ENCODE results near the gene CHST13. TPM values are rescaled to one million over a fixed set of nuclear protein-coding genes. Genes with fewer than 3 reads are reported as not detected.

Gene CHST13, protein sequence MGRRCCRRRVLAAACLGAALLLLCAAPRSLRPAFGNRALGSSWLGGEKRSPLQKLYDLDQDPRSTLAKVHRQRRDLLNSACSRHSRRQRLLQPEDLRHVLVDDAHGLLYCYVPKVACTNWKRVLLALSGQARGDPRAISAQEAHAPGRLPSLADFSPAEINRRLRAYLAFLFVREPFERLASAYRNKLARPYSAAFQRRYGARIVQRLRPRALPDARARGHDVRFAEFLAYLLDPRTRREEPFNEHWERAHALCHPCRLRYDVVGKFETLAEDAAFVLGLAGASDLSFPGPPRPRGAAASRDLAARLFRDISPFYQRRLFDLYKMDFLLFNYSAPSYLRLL
- total RNA-seq, result not detected
- polyA plus RNA-seq, result not detected

GRCh38 chr3:126523745-126524428 is at the start of gene CHST13:
Gene CHST13, plus strand, starts transcription at chr3:126524155. Its CDS starts 178 bp downstream, at chr3:126524333.
- Mint-ChIP-seq H3K27ac (no peak within 1 kb of the TSS), H3K9me3 (no peaks in the 10 kb centered on the region), H3K4me1 (peaks cover 0 to 2% (median 0%) of the 10 kb centered on the region in 4 donors), H3K27me3 (peaks cover 6% of the 10 kb centered on the region), H3K36me3 (no peaks in the 10 kb centered on the region), H3K4me3 (no peak within 1 kb of the TSS)
- no peak for DNase-seq
- Histone ChIP-seq H3K36me3 (ENCODE audit: control insufficient read depth, insufficient read depth, low read length) (no peaks in the 10 kb centered on the region), H3K4me3 (ENCODE audit: low read depth, low read length) (no peak within 1 kb of the TSS), H3K4me1 (ENCODE audit: control insufficient read depth, insufficient read depth, low read length, poor library complexity, severe bottlenecking) (no peaks in the 10 kb centered on the region), H3K9me3 (ENCODE audit: control insufficient read depth in 2 of 2, low read length in 2 of 2) (no peaks in the 10 kb centered on the region), H3K27ac (ENCODE audit: insufficient read depth, low read length, poor library complexity, severe bottlenecking) (no peak within 1 kb of the TSS), H3K27me3 (ENCODE audit: control insufficient read depth, insufficient read depth, low read length) (no peaks in the 10 kb centered on the region)
- no peak for ATAC-seq (ENCODE audit: low read depth in 2 of 2)

DNA sequence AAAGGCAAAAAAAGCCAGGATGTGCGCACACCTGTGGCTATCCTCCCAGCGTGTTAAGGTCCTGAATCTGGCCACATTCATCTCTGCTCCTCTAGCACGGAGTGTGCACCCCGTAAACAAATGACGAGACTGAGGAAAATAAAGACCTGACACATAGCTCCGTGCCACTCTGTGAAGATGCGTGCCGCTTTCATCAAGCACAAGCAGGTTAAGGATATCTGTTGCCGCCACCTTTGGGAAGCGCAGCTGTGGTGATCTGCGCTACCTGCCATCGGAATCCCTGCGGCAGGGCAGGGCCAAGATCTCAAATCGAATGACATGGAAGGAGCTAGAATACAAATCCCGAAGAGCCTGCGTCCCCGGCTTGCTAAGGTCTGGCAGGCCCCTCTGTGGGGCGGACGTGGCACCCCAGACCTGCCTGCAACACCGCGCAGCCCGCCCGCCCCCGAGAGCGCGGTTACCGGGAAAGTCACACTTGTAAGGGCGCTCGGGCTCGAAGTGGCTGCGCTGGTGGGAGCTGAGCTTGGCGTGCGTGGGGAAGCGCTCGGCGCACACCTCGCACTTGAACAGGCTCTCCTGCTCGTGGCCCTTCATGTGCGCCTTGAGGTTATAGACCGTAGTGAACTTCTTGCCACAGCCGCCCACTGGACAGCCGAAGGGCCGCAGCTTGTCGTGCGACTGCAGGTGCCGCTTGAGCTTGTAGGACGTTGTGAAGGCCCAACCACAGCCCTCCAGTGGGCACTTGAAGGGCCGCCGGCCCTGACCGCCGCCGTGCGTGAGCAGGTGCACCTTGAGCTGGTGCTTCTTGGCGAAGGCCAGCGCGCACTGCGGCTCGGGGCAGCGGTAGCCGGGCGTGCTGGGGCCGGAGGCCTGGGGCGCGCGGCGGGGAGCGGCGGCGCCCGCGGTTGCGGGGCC is 49.2 kb upstream of the CHST13 start:
- Histone ChIP-seq H3K27me3 (ENCODE audit: control insufficient read depth, insufficient read depth, low read length) (no peaks in the 10 kb centered on the region), H3K4me3 (ENCODE audit: low read depth, low read length) (peak overlapping the region; percentile 83), H3K4me1 (ENCODE audit: control insufficient read depth, insufficient read depth, low read length, poor library complexity, severe bottlenecking) (peaks cover 40% of the 10 kb centered on the region), H3K9me3 (ENCODE audit: control insufficient read depth in 2 of 2, low read length in 2 of 2) (no peaks in the 10 kb centered on the region), H3K27ac (ENCODE audit: insufficient read depth, low read length, poor library complexity, severe bottlenecking) (peak overlapping the region; percentile 81), H3K36me3 (ENCODE audit: control insufficient read depth, insufficient read depth, low read length) (peaks cover 24% of the 10 kb centered on the region)
- DNase-seq, result peak; percentile 15 to 57 (median 31)
- Mint-ChIP-seq H3K9me3 (no peaks in the 10 kb centered on the region), H3K27me3 (no peaks in the 10 kb centered on the region), H3K4me3 (peak overlapping the region; percentile 83 to 92 (median 90)), H3K36me3 (peaks cover 29% of the 10 kb centered on the region), H3K27ac (peak overlapping the region; percentile 69 to 85 (median 77)), H3K4me1 (peaks cover 20 to 52% (median 37%) of the 10 kb centered on the region in 4 donors)
- no peak for ATAC-seq (ENCODE audit: low read depth in 2 of 2)

GRCh38 chr3:126475413-126476114 is 48.4 kb upstream of the CHST13 start, which contains the start of gene ZXDC:
Gene ZXDC, minus strand, starts transcription at chr3:126475891. Its CDS starts 26 bp downstream, at chr3:126475865.
- H3K4me1 ChIP-seq (ENCODE audit: control insufficient read depth, insufficient read depth, low read length, poor library complexity, severe bottlenecking), result peaks cover 40% of the 10 kb centered on the region
- H3K4me3 ChIP-seq (ENCODE audit: low read depth, low read length), result peak within 1 kb of the TSS; percentile 84
- H3K27me3 Mint-ChIP-seq, result no peaks in the 10 kb centered on the region
- H3K9me3 ChIP-seq (ENCODE audit: control insufficient read depth in 2 of 2, low read length in 2 of 2), result no peaks in the 10 kb centered on the region
- H3K27ac ChIP-seq (ENCODE audit: insufficient read depth, low read length, poor library complexity, severe bottlenecking), result peak within 1 kb of the TSS; percentile 81
- peak within 1 kb of the TSS; percentile 71 to 93 (median 89) for H3K27ac Mint-ChIP-seq
- peak within 1 kb of the TSS; percentile 89 to 92 (median 91) for H3K4me3 Mint-ChIP-seq
- DNase-seq (peak; percentile 89 to 93 (median 91)), ATAC-seq (ENCODE audit: low read depth in 2 of 2) (peak; percentile 84 to 86)
- H3K9me3 Mint-ChIP-seq, result no peaks in the 10 kb centered on the region
- peaks cover 22% of the 10 kb centered on the region for H3K36me3 Mint-ChIP-seq
- no peaks in the 10 kb centered on the region for H3K27me3 ChIP-seq (ENCODE audit: control insufficient read depth, insufficient read depth, low read length)
- H3K4me1 Mint-ChIP-seq, result peaks cover 20 to 47% (median 35%) of the 10 kb centered on the region in 4 donors
- peaks cover 16% of the 10 kb centered on the region for H3K36me3 ChIP-seq (ENCODE audit: control insufficient read depth, insufficient read depth, low read length)

DNA sequence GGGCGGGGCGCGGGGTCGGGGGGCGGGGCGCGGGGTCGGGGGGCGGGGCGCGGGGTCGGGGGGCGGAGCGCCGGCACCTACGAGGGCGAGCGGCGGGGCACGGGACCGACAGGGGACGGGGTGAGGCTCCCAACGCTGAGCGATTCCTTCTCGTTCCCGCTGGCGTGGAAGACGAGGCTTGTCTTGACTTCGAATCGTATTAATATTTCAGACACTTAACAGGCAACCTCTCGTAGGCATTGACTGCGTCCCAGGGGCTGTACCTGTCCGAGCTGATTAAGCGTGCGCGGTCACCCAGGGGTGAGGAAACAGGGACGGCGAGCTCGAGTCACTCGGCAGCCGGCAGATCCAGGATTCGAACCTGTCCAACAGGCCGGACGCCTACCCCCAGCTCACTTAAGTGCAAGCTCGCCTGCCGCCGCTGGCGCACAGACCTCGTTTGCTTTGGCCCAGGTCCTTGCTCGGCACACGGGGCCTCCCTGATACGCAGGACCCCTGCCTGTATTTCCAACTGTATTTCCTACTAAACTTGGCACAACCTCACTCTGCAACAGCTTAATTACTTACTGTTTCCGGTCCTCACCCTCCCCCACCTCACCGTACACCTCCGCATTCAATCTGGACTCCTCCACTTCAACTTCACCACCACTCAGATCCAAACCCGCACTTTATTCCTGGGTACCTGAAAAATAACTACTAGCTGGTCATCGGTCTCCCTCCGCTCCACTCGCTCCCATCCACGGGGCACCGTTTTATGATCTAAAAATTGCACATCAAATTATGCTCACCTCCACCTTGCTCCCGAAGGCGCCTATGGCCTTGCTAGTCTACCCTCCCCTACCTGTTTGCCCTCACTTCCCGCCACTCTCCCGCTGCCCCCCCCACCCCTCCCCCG is 47.5 kb upstream of the CHST13 start:
- peaks cover 40% of the 10 kb centered on the region for H3K4me1 ChIP-seq (ENCODE audit: control insufficient read depth, insufficient read depth, low read length, poor library complexity, severe bottlenecking)
- H3K9me3 ChIP-seq (ENCODE audit: control insufficient read depth in 2 of 2, low read length in 2 of 2), result no peaks in the 10 kb centered on the region
- H3K27me3 Mint-ChIP-seq, result no peaks in the 10 kb centered on the region
- DNase-seq (no peak), ATAC-seq (ENCODE audit: low read depth in 2 of 2) (no peak)
- peak overlapping the region; percentile 86 to 90 (median 86) for H3K4me3 Mint-ChIP-seq
- peak overlapping the region; percentile 71 to 93 (median 89) for H3K27ac Mint-ChIP-seq
- H3K4me3 ChIP-seq (ENCODE audit: low read depth, low read length), result peak overlapping the region; percentile 84
- H3K27me3 ChIP-seq (ENCODE audit: control insufficient read depth, insufficient read depth, low read length), result no peaks in the 10 kb centered on the region
- H3K36me3 ChIP-seq (ENCODE audit: control insufficient read depth, insufficient read depth, low read length), result peaks cover 7% of the 10 kb centered on the region
- H3K9me3 Mint-ChIP-seq, result no peaks in the 10 kb centered on the region
- peaks cover 14% of the 10 kb centered on the region for H3K36me3 Mint-ChIP-seq
- peaks cover 20 to 41% (median 29%) of the 10 kb centered on the region in 4 donors for H3K4me1 Mint-ChIP-seq
- peak overlapping the region; percentile 76 for H3K27ac ChIP-seq (ENCODE audit: insufficient read depth, low read length, poor library complexity, severe bottlenecking)

DNA sequence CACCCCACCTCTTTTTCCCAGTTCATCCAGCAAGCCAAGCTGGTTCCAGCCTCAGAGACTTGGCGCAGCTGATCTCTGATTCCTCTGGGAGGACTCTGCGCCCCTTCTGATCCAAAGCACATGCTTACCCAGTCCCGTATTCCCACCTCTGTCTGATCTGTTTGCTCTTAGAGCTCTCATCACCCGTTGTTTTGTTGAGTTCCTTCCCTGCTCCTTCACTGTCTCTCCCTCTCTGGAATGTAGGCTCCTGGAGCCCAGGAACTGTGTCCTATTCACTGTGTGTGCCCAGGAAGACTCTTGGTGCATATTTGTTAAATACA is 46.9 kb upstream of the CHST13 start:
- peaks cover 3% of the 10 kb centered on the region for H3K36me3 ChIP-seq (ENCODE audit: control insufficient read depth, insufficient read depth, low read length)
- no peaks in the 10 kb centered on the region for H3K9me3 ChIP-seq (ENCODE audit: control insufficient read depth in 2 of 2, low read length in 2 of 2)
- Mint-ChIP-seq H3K4me1 (peaks cover 20 to 37% (median 26%) of the 10 kb centered on the region in 4 donors), H3K27me3 (no peaks in the 10 kb centered on the region), H3K4me3 (peak overlapping the region; percentile 81 to 92 (median 85)), H3K9me3 (no peaks in the 10 kb centered on the region), H3K27ac (peak overlapping the region in 2 of 3 donors; percentile 88 to 89), H3K36me3 (peaks cover 14% of the 10 kb centered on the region)
- no peak for DNase-seq
- no peaks in the 10 kb centered on the region for H3K27me3 ChIP-seq (ENCODE audit: control insufficient read depth, insufficient read depth, low read length)
- no peak overlapping the region for H3K4me3 ChIP-seq (ENCODE audit: low read depth, low read length)
- peaks cover 36% of the 10 kb centered on the region for H3K4me1 ChIP-seq (ENCODE audit: control insufficient read depth, insufficient read depth, low read length, poor library complexity, severe bottlenecking)
- no peak for ATAC-seq (ENCODE audit: low read depth in 2 of 2)
- no peak overlapping the region for H3K27ac ChIP-seq (ENCODE audit: insufficient read depth, low read length, poor library complexity, severe bottlenecking)

DNA sequence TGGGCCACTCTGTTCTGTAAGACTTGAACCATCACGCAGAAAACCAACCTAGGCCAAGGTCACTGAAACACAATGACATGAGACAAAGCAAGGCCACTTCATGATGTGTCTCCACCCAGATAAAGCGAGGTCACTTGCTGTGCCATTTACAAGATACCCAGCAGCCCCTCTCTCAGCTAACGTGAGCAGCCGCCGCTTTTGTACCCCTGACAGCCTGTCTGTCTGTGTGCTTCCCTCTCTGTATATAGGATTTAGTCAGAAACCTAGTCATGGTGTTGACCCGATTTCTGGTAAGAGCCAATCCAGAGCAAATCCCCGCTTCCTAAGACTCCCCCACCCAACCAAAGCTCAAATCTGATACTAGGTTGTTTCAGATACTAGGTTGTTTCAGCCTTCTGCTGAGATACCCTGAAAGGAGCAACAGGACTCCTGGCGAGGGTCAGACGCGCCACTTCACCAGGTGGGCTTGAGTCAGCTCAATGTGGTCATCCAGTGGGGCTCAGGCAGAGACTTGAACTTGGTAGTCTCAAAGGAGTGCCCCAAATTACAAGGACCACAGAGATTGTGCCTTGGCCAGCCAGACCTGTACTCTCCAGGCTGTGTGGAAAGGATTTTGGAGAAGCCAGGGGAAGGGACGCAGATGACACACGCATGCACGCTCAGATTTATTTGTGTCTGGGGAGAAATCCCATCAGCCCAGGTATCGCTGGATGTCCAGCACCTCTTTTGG is 45.2 kb upstream of the CHST13 start:
- Histone ChIP-seq H3K27ac (ENCODE audit: insufficient read depth, low read length, poor library complexity, severe bottlenecking) (no peak overlapping the region), H3K4me1 (ENCODE audit: control insufficient read depth, insufficient read depth, low read length, poor library complexity, severe bottlenecking) (peaks cover 19% of the 10 kb centered on the region), H3K9me3 (ENCODE audit: control insufficient read depth in 2 of 2, low read length in 2 of 2) (no peaks in the 10 kb centered on the region), H3K36me3 (ENCODE audit: control insufficient read depth, insufficient read depth, low read length) (no peaks in the 10 kb centered on the region), H3K27me3 (ENCODE audit: control insufficient read depth, insufficient read depth, low read length) (no peaks in the 10 kb centered on the region), H3K4me3 (ENCODE audit: low read depth, low read length) (no peak overlapping the region)
- H3K36me3 Mint-ChIP-seq, result peaks cover under 1% of the 10 kb centered on the region
- no peaks in the 10 kb centered on the region for H3K9me3 Mint-ChIP-seq
- peak overlapping the region in 1 of 4 donors; percentile 86 for H3K4me3 Mint-ChIP-seq
- H3K4me1 Mint-ChIP-seq, result peaks cover 4 to 20% (median 9%) of the 10 kb centered on the region in 4 donors
- no peak overlapping the region for H3K27ac Mint-ChIP-seq
- no peak for DNase-seq
- H3K27me3 Mint-ChIP-seq, result peaks cover 1% of the 10 kb centered on the region
- ATAC-seq (ENCODE audit: low read depth in 2 of 2), result no peak
